NT2/D1 (cell line): ENCODE measurements around the gene MAGI2.
"Not testable (repeated sequence)": the region's sequence is repeated elsewhere in the genome, so short reads cannot be mapped to it uniquely, and the experiment has no call there.

Source experiments
- DNase-seq: peaks from one replicate; pipeline ENCODE4 v3.0.0-alpha.2; 2011; ENCODE audit warnings: low read depth, low spot score
- H3K27me3 ChIP-seq: 2 replicates; pipeline ENCODE4 v1.6.0; 2011; ENCODE audit warnings: mild to moderate bottlenecking; ENCODE audit not compliant: insufficient read length, insufficient read depth
- H3K36me3 ChIP-seq: 2 replicates; pipeline ENCODE4 v1.6.1; 2011; ENCODE audit warnings: mild to moderate bottlenecking, low read length, mixed read lengths; ENCODE audit not compliant: insufficient read depth, insufficient read length
- H3K4me1 ChIP-seq: 2 replicates; pipeline ENCODE4 v1.5.1; 2011; ENCODE audit not compliant: insufficient read depth, insufficient read length
- H3K4me3 ChIP-seq: 2 replicates; pipeline ENCODE4 v1.5.1; 2011; ENCODE audit warnings: low read depth; ENCODE audit not compliant: insufficient read length
- H3K9ac ChIP-seq: 2 replicates; pipeline ENCODE4 v1.6.0; 2011; ENCODE audit warnings: low read depth; ENCODE audit not compliant: insufficient read length
- H3K9me3 ChIP-seq: 2 replicates; pipeline ENCODE4 v1.5.1; 2011; ENCODE audit warnings: mild to moderate bottlenecking, low read length; ENCODE audit not compliant: insufficient read depth
- SUZ12 ChIP-seq: IDR thresholded peaks from 2 replicates; pipeline ENCODE4 v1.6.1; 2011; ENCODE audit not compliant: insufficient read length, insufficient read depth; ENCODE audit errors: extremely low read depth
- YY1 ChIP-seq: IDR thresholded peaks from 2 replicates; pipeline ENCODE4 v1.6.1; 2011; ENCODE audit not compliant: insufficient read length, insufficient read depth
- ZNF274 ChIP-seq: IDR thresholded peaks from 2 replicates; pipeline ENCODE4 v1.6.1; 2011; ENCODE audit warnings: mild to moderate bottlenecking, low read depth, low read length

The MAGI2 gene

DNA sequence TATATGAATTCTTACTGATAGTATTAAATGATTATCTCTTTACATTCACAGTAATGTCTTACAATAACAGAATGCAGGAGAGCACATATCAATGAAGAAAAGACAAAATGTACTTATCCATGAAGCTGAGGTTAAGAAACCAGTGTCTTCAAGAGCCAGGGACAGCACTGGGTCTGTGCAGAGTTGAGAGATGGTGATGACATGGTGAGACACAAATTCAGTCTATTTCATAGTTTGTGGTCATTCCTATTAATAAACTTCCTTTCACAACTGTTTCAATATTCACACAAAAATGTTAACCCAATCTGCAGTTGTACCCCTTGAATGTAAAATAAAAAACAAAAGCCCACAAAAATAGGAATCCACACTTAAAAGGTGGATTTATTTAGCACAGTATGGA, 5.3 kb upstream of the MAGI2 start:
- H3K9ac ChIP-seq, result no peak overlapping the region
- no peaks in the 10 kb centered on the region for H3K4me1 ChIP-seq
- H3K27me3 ChIP-seq, result peaks cover 25% of the 10 kb centered on the region
- H3K9me3 ChIP-seq, result no peaks in the 10 kb centered on the region
- H3K4me3 ChIP-seq, result no peak overlapping the region
- H3K36me3 ChIP-seq, result peaks cover 5% of the 10 kb centered on the region
- no peak for TF ChIP-seq SUZ12
- no peak for TF ChIP-seq YY1
- TF ChIP-seq ZNF274, result no peak
- no peak for DNase-seq

DNA sequence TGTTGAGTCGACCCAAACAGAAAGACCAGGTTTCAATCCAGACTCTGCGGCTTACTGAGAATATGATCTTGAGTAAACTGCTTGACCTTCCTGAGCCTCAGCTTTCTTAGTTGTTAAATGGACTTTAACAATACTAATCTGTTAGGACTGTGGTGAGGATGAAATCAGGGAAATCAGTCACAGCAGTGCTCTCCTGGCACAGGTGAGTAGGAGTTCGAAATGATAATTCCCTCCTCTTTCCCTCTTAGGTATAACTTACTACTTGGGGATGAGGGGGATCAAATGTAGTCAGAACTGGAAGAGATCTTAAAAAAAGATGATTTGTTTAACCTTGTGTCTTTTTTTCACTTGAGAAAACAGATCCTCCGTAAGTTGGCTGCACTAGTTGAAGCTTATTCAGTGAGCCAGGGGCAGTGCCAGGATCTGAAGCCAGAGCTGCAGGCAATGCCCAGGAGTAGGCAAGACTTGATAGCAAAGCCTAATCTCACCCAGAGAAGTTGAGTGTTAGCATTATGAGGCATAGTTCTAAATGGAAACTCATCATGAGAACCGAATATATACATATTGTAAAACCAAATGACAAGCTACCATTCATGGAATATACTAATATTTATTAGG, 1.8 kb upstream of the MAGI2 start:
- no peak overlapping the region for H3K9ac ChIP-seq
- no peak for DNase-seq
- H3K27me3 ChIP-seq, result peaks cover 57% of the 10 kb centered on the region
- no peak overlapping the region for H3K4me3 ChIP-seq
- H3K36me3 ChIP-seq, result peaks cover 5% of the 10 kb centered on the region
- no peak for TF ChIP-seq YY1
- TF ChIP-seq ZNF274, result no peak
- TF ChIP-seq SUZ12, result no peak
- H3K4me1 ChIP-seq, result no peaks in the 10 kb centered on the region
- no peaks in the 10 kb centered on the region for H3K9me3 ChIP-seq

DNA sequence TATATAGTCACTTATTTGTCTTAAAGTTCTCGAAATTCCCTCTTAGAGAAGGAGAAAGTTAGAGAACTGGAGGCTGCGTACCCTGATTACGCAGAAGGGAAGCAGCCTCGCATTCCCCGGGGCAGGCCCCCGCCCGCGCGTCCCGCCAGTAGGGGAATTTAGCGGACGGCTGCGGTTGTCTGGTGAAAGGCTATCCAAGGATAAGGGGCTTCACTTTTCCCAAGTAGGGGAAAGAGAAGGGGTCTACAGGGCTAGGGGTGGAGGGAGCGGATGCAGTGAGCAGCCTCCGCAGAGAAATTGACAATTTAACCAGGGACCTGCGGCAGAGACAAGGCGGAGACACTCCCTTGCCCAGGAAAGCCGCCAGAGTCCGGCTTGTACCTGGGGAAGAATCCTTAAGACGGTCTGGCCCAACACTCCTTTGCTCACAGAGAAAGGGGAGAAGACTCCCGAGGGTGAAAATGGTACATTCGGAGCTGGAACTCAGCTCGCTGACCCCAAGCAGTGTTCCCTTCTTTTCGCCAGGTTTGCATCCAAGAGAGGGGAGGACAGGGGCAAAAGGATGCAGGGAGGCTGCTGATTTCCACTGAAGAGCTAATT, 994 bp upstream of the MAGI2 start:
- H3K27me3 ChIP-seq, result peaks cover 57% of the 10 kb centered on the region
- no peak for DNase-seq
- no peaks in the 10 kb centered on the region for H3K4me1 ChIP-seq
- H3K9me3 ChIP-seq, result no peaks in the 10 kb centered on the region
- H3K9ac ChIP-seq, result peak overlapping the region; percentile 86
- no peak for TF ChIP-seq ZNF274
- no peak for TF ChIP-seq YY1
- no peak for TF ChIP-seq SUZ12
- H3K36me3 ChIP-seq, result peaks cover 5% of the 10 kb centered on the region
- H3K4me3 ChIP-seq, result peak overlapping the region; percentile 64

DNA sequence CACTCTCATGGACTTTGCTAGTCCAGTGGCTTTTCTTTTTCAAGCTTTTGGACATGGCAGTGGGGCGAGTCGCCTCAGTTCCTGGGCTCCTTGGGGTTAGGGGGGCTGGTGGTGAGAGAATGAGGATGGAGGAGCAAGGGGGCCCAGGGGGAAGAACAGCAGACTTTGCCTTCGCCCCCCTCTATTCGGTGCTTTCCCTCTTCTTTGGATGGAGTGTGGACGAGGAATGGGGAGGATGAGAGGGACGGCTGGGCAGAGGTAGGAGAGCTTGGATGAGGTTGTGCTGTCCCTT, 255 bp downstream of the MAGI2 start:
- Histone ChIP-seq H3K4me3 (peak overlapping the region; percentile 64), H3K9me3 (no peaks in the 10 kb centered on the region), H3K9ac (no peak overlapping the region), H3K27me3 (peaks cover 57% of the 10 kb centered on the region), H3K36me3 (peaks cover 2% of the 10 kb centered on the region), H3K4me1 (no peaks in the 10 kb centered on the region)
- no peak for DNase-seq
- TF ChIP-seq SUZ12 (no peak), ZNF274 (no peak), YY1 (no peak)

DNA sequence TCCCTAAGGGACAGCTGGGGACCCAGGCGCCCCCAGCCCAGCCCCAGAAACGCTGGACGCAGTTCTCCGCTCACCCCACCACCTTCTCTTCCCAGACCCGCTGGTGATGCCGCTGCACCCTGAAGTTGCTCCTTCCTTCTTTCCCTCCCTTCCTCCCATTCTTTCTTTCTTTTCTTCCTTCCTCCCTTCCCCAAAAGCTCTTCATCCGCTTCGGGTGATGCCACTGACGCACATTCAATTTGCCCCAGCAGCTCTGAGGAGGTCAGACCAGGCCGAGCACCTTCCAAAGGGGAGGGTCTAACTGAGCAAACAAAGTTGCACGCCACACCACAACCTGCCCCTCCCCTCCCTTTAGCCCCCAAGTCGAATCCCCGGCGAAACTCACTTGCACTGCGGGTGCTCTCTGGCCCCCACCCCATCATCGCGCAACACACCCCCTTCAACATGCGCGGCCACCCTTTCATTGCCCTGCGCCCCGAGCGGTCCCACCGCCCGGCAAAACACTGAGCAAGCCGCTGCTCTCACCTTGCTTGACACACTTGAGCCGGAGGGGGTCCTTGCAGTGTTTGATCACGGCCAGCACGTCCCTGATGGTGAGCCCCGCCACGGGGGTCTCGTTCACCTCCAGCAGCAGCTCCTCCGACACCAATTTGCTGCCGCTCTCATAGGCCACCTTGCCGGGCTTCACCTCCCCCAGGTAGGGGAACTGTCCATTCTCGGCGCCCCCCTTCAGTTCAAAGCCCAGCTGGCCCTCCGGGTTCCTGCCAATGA, 787 bp downstream of the MAGI2 start:
- H3K9ac ChIP-seq, result peak overlapping the region; percentile 68
- no peak for DNase-seq

DNA sequence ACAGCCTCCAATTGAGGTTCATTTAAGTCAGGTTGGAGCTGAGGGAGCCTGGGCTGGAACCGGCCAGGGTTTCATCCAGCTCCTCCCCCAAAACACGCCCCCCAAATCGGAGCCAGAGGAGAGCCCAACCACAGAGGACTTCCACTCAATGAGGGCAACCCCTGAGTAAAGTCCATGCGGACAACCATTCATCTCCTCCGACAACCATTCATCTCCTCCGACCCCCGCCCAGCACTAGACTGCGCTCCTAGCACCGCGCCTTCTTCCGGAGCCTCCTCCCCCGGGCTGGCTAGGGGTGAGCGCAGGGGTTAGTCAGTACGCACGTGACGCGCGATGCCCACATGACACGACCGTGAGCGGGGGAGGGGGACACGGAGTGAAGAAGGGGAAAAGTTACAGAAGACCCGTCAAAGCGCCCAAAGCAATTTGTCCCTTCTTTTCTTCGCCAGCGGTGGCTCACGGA, 1.4 kb downstream of the MAGI2 start:
- peak overlapping the region; percentile 64 for H3K4me3 ChIP-seq

More for the DNA sequence above, 787 bp downstream of the MAGI2 start:
- Histone ChIP-seq H3K4me3 (peak overlapping the region; percentile 64), H3K27me3 (peaks cover 57% of the 10 kb centered on the region), H3K4me1 (no peaks in the 10 kb centered on the region), H3K9me3 (no peaks in the 10 kb centered on the region), H3K36me3 (no peaks in the 10 kb centered on the region)
- no peak for TF ChIP-seq SUZ12
- no peak for TF ChIP-seq YY1
- TF ChIP-seq ZNF274, result no peak

DNA sequence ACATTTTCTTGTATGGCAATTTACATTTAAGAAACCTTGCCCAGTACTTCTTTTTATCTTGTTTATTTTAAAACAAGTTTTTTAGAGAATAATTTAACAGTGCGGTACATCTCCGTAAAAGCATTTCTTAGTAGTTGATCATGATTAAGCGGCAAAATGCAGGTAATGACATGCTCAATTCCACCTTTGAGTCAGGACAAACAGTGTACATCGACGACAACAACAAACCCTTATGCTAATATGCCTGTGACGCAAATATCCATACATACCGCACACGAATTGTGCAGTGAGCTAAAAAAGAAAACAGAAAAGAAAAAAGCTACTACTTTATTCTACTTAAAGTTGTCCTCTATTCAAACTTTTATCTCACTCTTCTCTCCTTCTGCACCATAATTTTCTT, 1.9 kb downstream of the MAGI2 start:
- Histone ChIP-seq H3K9ac (peak overlapping the region; percentile 68), H3K27me3 (peaks cover 57% of the 10 kb centered on the region), H3K4me3 (peak overlapping the region; percentile 64), H3K36me3 (no peaks in the 10 kb centered on the region), H3K9me3 (no peaks in the 10 kb centered on the region), H3K4me1 (no peaks in the 10 kb centered on the region)
- no peak for DNase-seq
- no peak for TF ChIP-seq SUZ12
- TF ChIP-seq ZNF274, result no peak
- TF ChIP-seq YY1, result no peak

More for the DNA sequence above, 1.4 kb downstream of the MAGI2 start:
- Histone ChIP-seq H3K9me3 (no peaks in the 10 kb centered on the region), H3K4me1 (no peaks in the 10 kb centered on the region), H3K36me3 (no peaks in the 10 kb centered on the region), H3K9ac (peak overlapping the region; percentile 68), H3K27me3 (peaks cover 57% of the 10 kb centered on the region)
- TF ChIP-seq SUZ12 (no peak), YY1 (no peak), ZNF274 (no peak)
- peak; percentile 49 for DNase-seq

DNA sequence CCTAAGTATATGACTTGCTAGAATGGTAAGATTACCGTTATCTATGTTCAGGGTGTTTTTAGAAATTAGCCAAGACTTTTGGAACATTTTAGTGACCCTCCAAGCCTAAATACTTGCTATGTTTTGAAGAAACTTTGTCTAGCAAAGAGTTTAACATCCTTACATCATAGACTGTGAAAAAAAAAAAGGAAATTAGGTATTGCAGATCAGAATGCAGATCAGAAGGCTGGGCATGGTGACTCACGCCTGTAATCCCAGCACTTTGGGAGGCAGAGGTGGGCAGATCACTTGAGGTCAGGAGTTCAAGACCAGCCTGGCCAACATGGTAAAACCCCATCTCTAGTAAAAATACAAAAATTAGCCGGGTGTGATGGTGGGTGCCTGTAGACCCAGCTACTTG, 10.7 kb downstream of the MAGI2 start:
- H3K4me3 ChIP-seq, H3K36me3 ChIP-seq, H3K27me3 ChIP-seq, H3K9ac ChIP-seq, H3K9me3 ChIP-seq, H3K4me1 ChIP-seq, DNase-seq: not testable (repeated sequence)
